ENCODE data around the gene POFUT1.

Gene POFUT1

DNA sequence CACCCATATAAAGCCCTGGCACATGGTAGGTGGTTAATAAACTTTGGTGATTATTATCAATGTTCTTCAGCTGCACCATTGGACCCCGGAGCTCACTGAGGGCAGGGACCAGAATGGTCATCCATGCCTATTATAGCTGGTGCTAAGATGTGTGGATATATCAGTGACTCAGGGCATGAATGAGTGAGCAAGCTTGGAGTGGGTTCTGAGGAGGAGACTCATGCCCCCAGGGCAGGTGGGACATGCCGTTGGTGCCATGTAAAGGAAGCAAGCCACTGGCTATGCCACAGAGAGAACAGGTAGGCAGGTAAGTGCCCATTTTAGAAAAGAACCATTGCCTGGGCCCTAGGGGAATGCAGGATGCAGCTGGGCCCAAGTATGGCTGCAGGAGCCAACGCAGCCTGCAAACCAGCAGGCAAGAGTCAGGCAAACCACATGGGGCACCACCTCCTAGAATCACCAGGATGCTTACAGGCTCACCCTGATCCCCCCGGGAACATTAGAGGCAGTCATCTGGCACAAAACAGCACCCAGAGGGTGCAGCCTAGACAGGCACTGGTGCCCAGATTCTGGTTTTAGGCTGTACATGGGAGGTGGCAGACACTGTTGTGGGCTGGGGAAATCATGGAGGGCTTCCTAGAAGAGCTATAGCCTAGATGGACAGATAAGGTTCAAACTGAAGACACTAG lies 23.6 kb upstream of the POFUT1 start:
- Histone ChIP-seq H2BK15ac (ENCODE audit: low read length) (no peak overlapping the region), H3K4ac (ENCODE audit: low read length) (no peak overlapping the region), H3K36me3 (replicated peaks in 1 of 2; ENCODE audit: control insufficient read depth in 2 of 2, insufficient read depth in 2 of 2, low read length in 2 of 2) (peaks cover 0 to 7% of the 10 kb centered on the region in 2 donors), H2AFZ (ENCODE audit: low read length) (no peak overlapping the region), H4K8ac (ENCODE audit: low read depth, low read length) (no peak overlapping the region), H3K9ac (ENCODE audit: low read depth, low read length, poor library complexity) (no peak overlapping the region), H3K23ac (ENCODE audit: low read depth, low read length, poor library complexity) (peak overlapping the region; percentile 11), H3K4me2 (ENCODE audit: insufficient read depth, low read length, poor library complexity, severe bottlenecking) (no peak overlapping the region), H2BK120ac (ENCODE audit: low read depth, low read length) (no peak overlapping the region), H2AK5ac (ENCODE audit: low read depth, low read length) (peak overlapping the region; percentile 44), H4K91ac (ENCODE audit: low read depth, low read length, poor library complexity) (no peak overlapping the region), H3K18ac (ENCODE audit: low read length) (no peak overlapping the region), H3K4me3 (ENCODE audit: low read length in 2 of 2) (no peak overlapping the region), H3K9me3 (replicated peaks in 1 of 2; ENCODE audit: control insufficient read depth in 2 of 2, insufficient read depth in 1 of 2, low read depth in 1 of 2, low read length in 2 of 2) (peaks cover 2 to 4% of the 10 kb centered on the region in 2 donors), H3K4me1 (ENCODE audit: control insufficient read depth in 2 of 2, insufficient read depth in 1 of 2, low read depth in 1 of 2, low read length in 2 of 2) (peaks cover 0 to 9% of the 10 kb centered on the region in 2 donors), H3K27me3 (ENCODE audit: control insufficient read depth in 3 of 3, insufficient read depth in 3 of 3, low read depth in 1 of 3, low read length in 3 of 3) (no peaks in the 10 kb centered on the region), H3K79me1 (ENCODE audit: low read depth, low read length) (peaks cover 11% of the 10 kb centered on the region), H3K27ac (replicated peaks; ENCODE audit: low read length) (no peak overlapping the region), H3K14ac (ENCODE audit: low read length) (no peak overlapping the region), H2BK5ac (ENCODE audit: low read length) (no peak overlapping the region), H2BK12ac (ENCODE audit: low read length) (no peak overlapping the region)
- WGBS, 2 donors (ENCODE audit: extremely low coverage in 2 of 2, insufficient read length in 2 of 2, insufficient replicate concordance in 1 of 2) = no CpG with 5 or more reads among the region's 4 CpGs
- no peak for DNase-seq (ENCODE audit: low spot score)

DNA sequence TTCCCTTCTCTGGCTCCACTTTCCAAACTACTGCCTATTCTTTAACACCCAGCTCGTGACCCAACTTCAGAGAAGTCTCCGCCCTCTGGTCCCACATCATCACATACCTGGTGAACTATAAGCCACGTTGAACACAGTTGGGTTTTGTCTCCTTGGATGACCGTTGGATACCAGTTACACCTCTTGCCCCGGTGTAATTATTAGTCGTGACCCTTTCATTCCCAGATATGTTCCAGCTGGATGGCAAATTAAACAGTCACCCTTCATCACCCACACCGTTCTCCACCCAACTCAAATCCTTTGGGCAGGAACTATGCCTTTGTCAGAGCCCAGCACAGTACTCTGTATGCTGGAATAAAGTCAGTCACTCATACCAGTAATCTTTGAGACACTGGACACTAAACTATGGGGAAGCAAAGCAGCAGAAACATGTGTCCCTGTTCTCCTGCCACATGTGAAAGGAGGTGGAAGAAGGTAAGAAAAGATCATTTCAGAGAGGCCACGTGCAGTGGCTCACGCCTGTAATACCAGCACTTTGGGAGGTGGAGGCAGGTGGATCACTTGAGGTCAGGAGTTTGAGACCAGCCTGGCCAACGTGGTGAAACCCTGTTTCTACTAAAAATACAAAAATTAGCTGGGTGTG lies 22.6 kb upstream of the POFUT1 start:
- WGBS, 2 donors (ENCODE audit: extremely low coverage in 2 of 2, insufficient read length in 2 of 2, insufficient replicate concordance in 1 of 2) = no CpG with 5 or more reads among the region's 10 CpGs
- no peak overlapping the region for H2BK12ac ChIP-seq (ENCODE audit: low read length)
- H3K27ac ChIP-seq (replicated peaks; ENCODE audit: low read length) = no peak overlapping the region
- no peak overlapping the region for H2BK5ac ChIP-seq (ENCODE audit: low read length)
- H3K36me3 ChIP-seq (replicated peaks in 1 of 2; ENCODE audit: control insufficient read depth in 2 of 2, insufficient read depth in 2 of 2, low read length in 2 of 2) = peaks cover 4 to 9% of the 10 kb centered on the region in 2 donors
- peaks cover 2 to 9% of the 10 kb centered on the region in 2 donors for H3K9me3 ChIP-seq (replicated peaks in 1 of 2; ENCODE audit: control insufficient read depth in 2 of 2, insufficient read depth in 1 of 2, low read depth in 1 of 2, low read length in 2 of 2)
- no peak overlapping the region for H3K14ac ChIP-seq (ENCODE audit: low read length)
- no peak overlapping the region for H3K23ac ChIP-seq (ENCODE audit: low read depth, low read length, poor library complexity)
- no peak overlapping the region for H2BK120ac ChIP-seq (ENCODE audit: low read depth, low read length)
- no peak overlapping the region for H2BK15ac ChIP-seq (ENCODE audit: low read length)
- H3K4me2 ChIP-seq (ENCODE audit: insufficient read depth, low read length, poor library complexity, severe bottlenecking) = no peak overlapping the region
- H3K27me3 ChIP-seq (ENCODE audit: control insufficient read depth in 3 of 3, insufficient read depth in 3 of 3, low read depth in 1 of 3, low read length in 3 of 3) = no peaks in the 10 kb centered on the region
- H3K79me1 ChIP-seq (ENCODE audit: low read depth, low read length) = peaks cover 16% of the 10 kb centered on the region
- no peak for DNase-seq (ENCODE audit: low spot score)
- H2AK5ac ChIP-seq (ENCODE audit: low read depth, low read length) = no peak overlapping the region
- peaks cover 0 to 11% of the 10 kb centered on the region in 2 donors for H3K4me1 ChIP-seq (ENCODE audit: control insufficient read depth in 2 of 2, insufficient read depth in 1 of 2, low read depth in 1 of 2, low read length in 2 of 2)
- H3K4me3 ChIP-seq (ENCODE audit: low read length in 2 of 2) = no peak overlapping the region
- no peak overlapping the region for H3K9ac ChIP-seq (ENCODE audit: low read depth, low read length, poor library complexity)
- H3K4ac ChIP-seq (ENCODE audit: low read length) = no peak overlapping the region
- no peak overlapping the region for H4K8ac ChIP-seq (ENCODE audit: low read depth, low read length)
- no peak overlapping the region for H2AFZ ChIP-seq (ENCODE audit: low read length)
- H3K18ac ChIP-seq (ENCODE audit: low read length) = no peak overlapping the region
- H4K91ac ChIP-seq (ENCODE audit: low read depth, low read length, poor library complexity) = no peak overlapping the region

DNA sequence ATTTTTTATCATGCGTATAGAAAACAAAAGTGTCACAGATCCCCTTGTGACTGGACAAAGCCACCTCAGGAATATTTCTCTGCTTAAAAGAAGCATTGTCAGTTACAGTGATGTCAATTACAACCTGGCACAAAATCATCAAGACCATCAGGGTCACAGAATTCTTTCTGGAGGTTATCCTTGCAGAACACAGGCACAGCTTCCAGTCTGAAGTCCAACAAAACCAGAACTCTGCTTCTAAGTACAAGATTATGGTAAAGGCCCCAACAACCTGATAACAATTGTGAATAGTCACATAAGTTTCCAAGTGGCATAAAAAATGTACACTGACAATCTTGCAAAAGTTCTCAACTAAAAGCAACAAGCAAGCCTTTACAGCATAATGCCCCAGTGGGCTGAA lies 21.2 kb upstream of the POFUT1 start:
- Histone ChIP-seq H3K23ac (ENCODE audit: low read depth, low read length, poor library complexity) (no peak overlapping the region), H2BK120ac (ENCODE audit: low read depth, low read length) (no peak overlapping the region), H2BK15ac (ENCODE audit: low read length) (no peak overlapping the region), H3K4ac (ENCODE audit: low read length) (no peak overlapping the region), H3K36me3 (replicated peaks in 1 of 2; ENCODE audit: control insufficient read depth in 2 of 2, insufficient read depth in 2 of 2, low read length in 2 of 2) (peaks cover 10 to 13% of the 10 kb centered on the region in 2 donors), H3K4me2 (ENCODE audit: insufficient read depth, low read length, poor library complexity, severe bottlenecking) (no peak overlapping the region), H3K14ac (ENCODE audit: low read length) (no peak overlapping the region), H3K4me1 (ENCODE audit: control insufficient read depth in 2 of 2, insufficient read depth in 1 of 2, low read depth in 1 of 2, low read length in 2 of 2) (peaks cover 0 to 23% of the 10 kb centered on the region in 2 donors), H3K9ac (ENCODE audit: low read depth, low read length, poor library complexity) (no peak overlapping the region), H3K27me3 (ENCODE audit: control insufficient read depth in 3 of 3, insufficient read depth in 3 of 3, low read depth in 1 of 3, low read length in 3 of 3) (no peaks in the 10 kb centered on the region), H3K27ac (replicated peaks; ENCODE audit: low read length) (no peak overlapping the region), H3K4me3 (ENCODE audit: low read length in 2 of 2) (no peak overlapping the region), H4K91ac (ENCODE audit: low read depth, low read length, poor library complexity) (no peak overlapping the region), H2BK12ac (ENCODE audit: low read length) (no peak overlapping the region), H3K79me1 (ENCODE audit: low read depth, low read length) (peaks cover 16% of the 10 kb centered on the region), H4K8ac (ENCODE audit: low read depth, low read length) (no peak overlapping the region), H3K9me3 (replicated peaks in 1 of 2; ENCODE audit: control insufficient read depth in 2 of 2, insufficient read depth in 1 of 2, low read depth in 1 of 2, low read length in 2 of 2) (peaks cover 2 to 9% of the 10 kb centered on the region in 2 donors), H2AK5ac (ENCODE audit: low read depth, low read length) (no peak overlapping the region), H2BK5ac (ENCODE audit: low read length) (no peak overlapping the region), H2AFZ (ENCODE audit: low read length) (no peak overlapping the region), H3K18ac (ENCODE audit: low read length) (no peak overlapping the region)
- DNase-seq (ENCODE audit: low spot score) = no peak
- WGBS, 2 donors (ENCODE audit: extremely low coverage in 2 of 2, insufficient read length in 2 of 2, insufficient replicate concordance in 1 of 2) = no CpG with 5 or more reads among the region's 1 CpG

DNA sequence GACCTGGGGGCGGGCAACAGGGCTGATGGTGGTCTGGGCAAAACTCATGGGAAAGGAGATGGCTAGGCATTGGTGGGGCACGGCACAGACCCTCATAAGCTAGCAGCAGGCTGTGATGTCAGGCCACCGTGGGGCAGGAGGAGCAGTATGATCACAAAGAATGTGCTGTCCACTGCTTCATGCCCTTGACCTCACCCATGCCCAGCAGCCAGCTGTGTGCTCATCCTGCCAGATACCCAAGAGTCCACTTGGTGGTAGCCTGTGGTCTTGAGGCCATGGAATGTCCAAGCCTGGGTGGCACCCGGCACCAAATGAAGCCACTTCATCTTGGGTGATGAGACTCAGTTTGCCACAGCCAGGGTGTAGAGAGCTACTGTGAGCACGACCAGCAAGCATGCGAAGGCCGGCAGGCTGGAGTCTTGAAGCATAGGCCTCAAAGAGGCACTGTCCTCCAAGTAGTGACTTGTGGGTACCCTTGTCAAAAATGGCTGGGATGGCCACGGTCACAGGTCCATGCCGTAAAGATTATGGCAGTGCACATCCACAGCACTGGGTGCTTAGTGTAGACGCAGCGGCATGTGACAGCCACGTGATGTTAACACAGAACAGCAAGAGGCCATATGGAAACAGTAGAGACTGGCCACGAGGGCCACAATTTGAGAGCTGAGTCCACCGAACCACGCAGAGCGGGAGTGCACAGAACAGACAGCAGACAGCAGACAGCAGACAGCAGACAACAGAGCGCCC lies 19.1 kb upstream of the POFUT1 start:
- Histone ChIP-seq H2AFZ (ENCODE audit: low read length) (no peak overlapping the region), H3K23ac (ENCODE audit: low read depth, low read length, poor library complexity) (peak overlapping the region; percentile 56), H3K27me3 (ENCODE audit: control insufficient read depth in 3 of 3, insufficient read depth in 3 of 3, low read depth in 1 of 3, low read length in 3 of 3) (no peaks in the 10 kb centered on the region), H3K9me3 (replicated peaks in 1 of 2; ENCODE audit: control insufficient read depth in 2 of 2, insufficient read depth in 1 of 2, low read depth in 1 of 2, low read length in 2 of 2) (peaks cover 2 to 9% of the 10 kb centered on the region in 2 donors), H2BK120ac (ENCODE audit: low read depth, low read length) (no peak overlapping the region), H2BK5ac (ENCODE audit: low read length) (no peak overlapping the region), H3K4me3 (ENCODE audit: low read length in 2 of 2) (peak overlapping the region in 1 of 2 donors; percentile 63), H2BK15ac (ENCODE audit: low read length) (no peak overlapping the region), H3K36me3 (replicated peaks in 1 of 2; ENCODE audit: control insufficient read depth in 2 of 2, insufficient read depth in 2 of 2, low read length in 2 of 2) (peaks cover 10 to 32% of the 10 kb centered on the region in 2 donors), H3K27ac (replicated peaks; ENCODE audit: low read length) (no peak overlapping the region), H2AK5ac (ENCODE audit: low read depth, low read length) (peak overlapping the region; percentile 12), H3K14ac (ENCODE audit: low read length) (peak overlapping the region; percentile 17), H4K91ac (ENCODE audit: low read depth, low read length, poor library complexity) (peak overlapping the region; percentile 88), H3K9ac (ENCODE audit: low read depth, low read length, poor library complexity) (peak overlapping the region; percentile 33), H4K8ac (ENCODE audit: low read depth, low read length) (no peak overlapping the region), H3K4me1 (ENCODE audit: control insufficient read depth in 2 of 2, insufficient read depth in 1 of 2, low read depth in 1 of 2, low read length in 2 of 2) (peaks cover 0 to 23% of the 10 kb centered on the region in 2 donors), H3K18ac (ENCODE audit: low read length) (peak overlapping the region; percentile 6), H2BK12ac (ENCODE audit: low read length) (no peak overlapping the region), H3K4ac (ENCODE audit: low read length) (no peak overlapping the region), H3K79me1 (ENCODE audit: low read depth, low read length) (peaks cover 16% of the 10 kb centered on the region), H3K4me2 (ENCODE audit: insufficient read depth, low read length, poor library complexity, severe bottlenecking) (no peak overlapping the region)
- no CpG with 5 or more reads among the region's 17 CpGs for WGBS, 2 donors (ENCODE audit: extremely low coverage in 2 of 2, insufficient read length in 2 of 2, insufficient replicate concordance in 1 of 2)
- no peak for DNase-seq (ENCODE audit: low spot score)
